OCI-LY7 (cell line): ENCODE measurements around the gene RPP25L.

Experiments used
- CTCF ChIP-seq: fragments of 200-600 bp; sonication (generic); conservative IDR thresholded peaks from 2 replicates; pipeline ENCODE4 v1.5.1; 2014; ENCODE audit warnings: mild to moderate bottlenecking, antibody characterized with exemption, low read length, moderate library complexity, mixed read lengths
- EZH2phosphoT487 ChIP-seq: fragments of 200-600 bp; sonication (generic); IDR thresholded peaks from 2 replicates; pipeline ENCODE4 v1.6.1; 2018; ENCODE audit warnings: low read depth, borderline replicate concordance, mild to moderate bottlenecking, mixed run types, antibody characterized with exemption, low read length, moderate library complexity, mixed read lengths

GRCh38 chr9:34623374-34624235, 11.7 kb upstream of the RPP25L start:
- TF ChIP-seq CTCF = no peak
- no peak for TF ChIP-seq EZH2phosphoT487
